Neural cell (in vitro differentiated cells): Measurements from ENCODE around the gene PSEN2. TPM values are rescaled to one million over a fixed set of nuclear protein-coding genes. Genes with fewer than 3 reads are reported as not detected.

Source experiments
- H2AFZ ChIP-seq: fragments of 200-600, 300-800 bp; sonication (generic), shearing (Covaris generic); 2 replicates; pipeline ENCODE4 v1.6.0; 2014; ENCODE audit warnings: low read depth, mild to moderate bottlenecking, antibody characterized with exemption, low read length, moderate library complexity
- H3F3A ChIP-seq: fragments of 200-600 bp; shearing (Covaris generic); 2 replicates; pipeline ENCODE4 v1.6.1; 2016; ENCODE audit warnings: mild to moderate bottlenecking, moderate library complexity, mixed read lengths, antibody characterized with exemption, low read length; ENCODE audit not compliant: insufficient read depth, poor library complexity, severe bottlenecking
- H3K27ac ChIP-seq: fragments of 200-600, 300-800 bp; sonication (generic), shearing (Covaris generic); 2 replicates; pipeline ENCODE4 v1.5.1; 2014; ENCODE audit warnings: mild to moderate bottlenecking, low read length, moderate library complexity
- H3K27me3 ChIP-seq: fragments of 300-800, 200-600 bp; sonication (generic), shearing (Covaris generic); 2 replicates; pipeline ENCODE4 v1.6.0; 2014; ENCODE audit warnings: mild to moderate bottlenecking, low read depth, low read length, moderate library complexity; ENCODE audit not compliant: insufficient read depth
- H3K36me3 ChIP-seq: fragments of 300-800, 200-600 bp; sonication (generic), shearing (Covaris generic); 2 replicates; pipeline ENCODE4 v1.5.1; 2014; ENCODE audit warnings: mild to moderate bottlenecking, antibody characterized with exemption, low read length, moderate library complexity; ENCODE audit not compliant: insufficient read depth
- H3K4me2 ChIP-seq: fragments of 300-800, 200-600 bp; sonication (generic), shearing (Covaris generic); 2 replicates; pipeline ENCODE4 v1.6.0; 2014; ENCODE audit warnings: mild to moderate bottlenecking, low read length
- H3K4me3 ChIP-seq: fragments of 300-800, 200-600 bp; sonication (generic), shearing (Covaris generic); 2 replicates; pipeline ENCODE4 v1.5.1; 2014; ENCODE audit warnings: mild to moderate bottlenecking, low read length, moderate library complexity
- H3K79me2 ChIP-seq: fragments of 200-600 bp; shearing (Covaris generic); replicated peaks from 2 replicates; pipeline ENCODE4 v1.6.0; 2014; ENCODE audit warnings: mild to moderate bottlenecking, low read length, moderate library complexity; ENCODE audit not compliant: insufficient read depth
- H3K9ac ChIP-seq: fragments of 300-800, 200-600 bp; sonication (generic), shearing (Covaris generic); 2 replicates; pipeline ENCODE4 v1.6.1; 2016; ENCODE audit warnings: mild to moderate bottlenecking, low read length, mixed read lengths
- H3K9me2 ChIP-seq: fragments of 200-600 bp; shearing (Covaris generic); 2 replicates; pipeline ENCODE4 v1.6.1; 2016; ENCODE audit warnings: mild to moderate bottlenecking, low read length, mixed read lengths; ENCODE audit not compliant: insufficient read depth
- H3K9me3 ChIP-seq: fragments of 200-600, 300-800 bp; sonication (generic), shearing (Covaris generic); 2 replicates; pipeline ENCODE4 v1.6.1; 2016; ENCODE audit warnings: mild to moderate bottlenecking, mixed run types, low read length, moderate library complexity, mixed read lengths
- H4K20me1 ChIP-seq: fragments of 200-600 bp; shearing (Covaris generic); 2 replicates; pipeline ENCODE4 v1.6.1; 2016; ENCODE audit warnings: mild to moderate bottlenecking, mixed run types; ENCODE audit not compliant: insufficient read depth
- CTCF ChIP-seq: fragments of 450-650 bp; IDR thresholded peaks from 2 replicates; pipeline ENCODE4 v1.5.1; 2014; ENCODE audit warnings: antibody characterized with exemption, mild to moderate bottlenecking, moderate library complexity; ENCODE audit not compliant: poor library complexity, severe bottlenecking
- EP300 ChIP-seq: fragments of 450-650 bp; conservative IDR thresholded peaks from 2 replicates; pipeline ENCODE4 v1.6.1; 2014; ENCODE audit warnings: antibody characterized with exemption, mild to moderate bottlenecking, moderate library complexity; ENCODE audit not compliant: poor library complexity, severe bottlenecking
- EZH2 ChIP-seq: fragments of 200-600, 300-800 bp; shearing (Covaris generic), sonication (generic); IDR thresholded peaks from 2 replicates; pipeline ENCODE4 v1.6.1; 2014; ENCODE audit warnings: antibody characterized with exemption, low read length, borderline replicate concordance, mild to moderate bottlenecking; ENCODE audit not compliant: insufficient read depth, poor library complexity, severe bottlenecking
- MXI1 ChIP-seq: fragments of 450-650 bp; conservative IDR thresholded peaks from 2 replicates; pipeline ENCODE4 v1.6.1; 2014; ENCODE audit warnings: antibody characterized with exemption, mild to moderate bottlenecking; ENCODE audit not compliant: poor library complexity, severe bottlenecking
- POLR2AphosphoS5 ChIP-seq: IDR thresholded peaks from 2 replicates; pipeline ENCODE4 v1.6.1; 2012
- RAD21 ChIP-seq: fragments of 450-650 bp; conservative IDR thresholded peaks from 2 replicates; pipeline ENCODE4 v1.6.1; 2014; ENCODE audit warnings: antibody characterized with exemption, mild to moderate bottlenecking, moderate library complexity
- REST ChIP-seq: IDR thresholded peaks from 2 replicates; pipeline ENCODE4 v1.6.1; 2012; ENCODE audit warnings: borderline replicate concordance
- SMC3 ChIP-seq: fragments of 450-650 bp; conservative IDR thresholded peaks from 2 replicates; pipeline ENCODE4 v1.6.1; 2014; ENCODE audit warnings: antibody characterized with exemption, mild to moderate bottlenecking, moderate library complexity; ENCODE audit not compliant: poor library complexity
- TAF1 ChIP-seq: IDR thresholded peaks from 2 replicates; pipeline ENCODE4 v1.6.1; 2012; ENCODE audit warnings: low read depth
- polyA plus RNA-seq: library from polyadenylated mRNA; depleted of rRNA; stranded (reverse); fragments of >200 nt; gene quantifications from 2 replicates; pipeline ENCODE4 v1.2.3, GENCODE V29; 2014

Gene PSEN2
- polyA plus RNA-seq, 1 donor from 2014 or later, result 12.9 TPM

GRCh38 chr1:226826479-226827261 lies 43.7 kb upstream of the PSEN2 start:
- H2AFZ ChIP-seq, result no peak overlapping the region
- H3K27ac ChIP-seq, result no peak overlapping the region
- no peak overlapping the region for H3K9ac ChIP-seq

GRCh38 chr1:226827458-226827857 lies 43.0 kb upstream of the PSEN2 start:
- Histone ChIP-seq H3F3A (no peaks in the 10 kb centered on the region), H3K9ac (no peak overlapping the region), H3K36me3 (no peaks in the 10 kb centered on the region), H3K4me3 (no peak overlapping the region), H4K20me1 (no peaks in the 10 kb centered on the region), H3K9me2 (no peaks in the 10 kb centered on the region), H3K27me3 (no peaks in the 10 kb centered on the region), H3K9me3 (no peaks in the 10 kb centered on the region), H3K79me2 (no peaks in the 10 kb centered on the region), H3K27ac (no peak overlapping the region), H3K4me2 (no peak overlapping the region), H2AFZ (no peak overlapping the region)
- TF ChIP-seq TAF1, result no peak
- TF ChIP-seq RAD21, result no peak
- no peak for TF ChIP-seq MXI1
- TF ChIP-seq POLR2AphosphoS5, result no peak
- TF ChIP-seq SMC3, result no peak
- TF ChIP-seq REST, result no peak

More at GRCh38 chr1:226826479-226827261, 43.7 kb upstream of the PSEN2 start:
- Histone ChIP-seq H3K4me2 (no peak overlapping the region), H4K20me1 (no peaks in the 10 kb centered on the region), H3F3A (no peaks in the 10 kb centered on the region), H3K9me2 (no peaks in the 10 kb centered on the region), H3K79me2 (no peaks in the 10 kb centered on the region), H3K9me3 (no peaks in the 10 kb centered on the region), H3K4me3 (no peak overlapping the region), H3K36me3 (no peaks in the 10 kb centered on the region), H3K27me3 (no peaks in the 10 kb centered on the region)
- no peak for TF ChIP-seq EP300
- TF ChIP-seq SMC3, result no peak
- no peak for TF ChIP-seq MXI1
- TF ChIP-seq REST, result no peak
- no peak for TF ChIP-seq EZH2
- TF ChIP-seq TAF1, result no peak
- TF ChIP-seq CTCF, result no peak
- no peak for TF ChIP-seq POLR2AphosphoS5
- TF ChIP-seq RAD21, result no peak
